GM12874 (cell line): ENCODE results near the gene TENT5A.

Experiments used
- TF ChIP-seq, protein P1 (sequence below): IDR thresholded peaks from 2 replicates; pipeline ENCODE4 v1.5.1; 2011; ENCODE audit warnings: low read depth, mild to moderate bottlenecking, control low read depth, low read length, moderate library complexity; ENCODE audit not compliant: insufficient read depth

The TENT5A gene

DNA sequence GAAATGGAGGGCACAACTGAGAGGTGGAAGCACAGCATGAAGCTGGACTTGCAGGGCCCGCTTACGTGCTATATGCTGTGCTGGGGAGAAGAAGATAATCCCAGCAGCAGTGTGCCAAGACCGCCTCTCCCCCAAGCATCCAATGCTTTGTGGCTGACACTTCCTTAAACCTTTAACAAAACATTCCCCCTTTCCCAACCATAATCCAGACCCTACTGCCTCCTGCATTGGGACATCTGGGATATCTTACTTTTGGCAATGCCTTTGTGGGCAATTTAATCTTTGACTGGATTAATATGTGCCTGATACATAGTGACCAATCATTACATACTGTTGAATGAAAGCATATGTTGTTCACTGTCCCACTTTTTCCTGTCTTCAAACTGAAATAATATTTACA is 3.1 kb upstream of the TENT5A start:
- TF ChIP-seq, protein P1, sequence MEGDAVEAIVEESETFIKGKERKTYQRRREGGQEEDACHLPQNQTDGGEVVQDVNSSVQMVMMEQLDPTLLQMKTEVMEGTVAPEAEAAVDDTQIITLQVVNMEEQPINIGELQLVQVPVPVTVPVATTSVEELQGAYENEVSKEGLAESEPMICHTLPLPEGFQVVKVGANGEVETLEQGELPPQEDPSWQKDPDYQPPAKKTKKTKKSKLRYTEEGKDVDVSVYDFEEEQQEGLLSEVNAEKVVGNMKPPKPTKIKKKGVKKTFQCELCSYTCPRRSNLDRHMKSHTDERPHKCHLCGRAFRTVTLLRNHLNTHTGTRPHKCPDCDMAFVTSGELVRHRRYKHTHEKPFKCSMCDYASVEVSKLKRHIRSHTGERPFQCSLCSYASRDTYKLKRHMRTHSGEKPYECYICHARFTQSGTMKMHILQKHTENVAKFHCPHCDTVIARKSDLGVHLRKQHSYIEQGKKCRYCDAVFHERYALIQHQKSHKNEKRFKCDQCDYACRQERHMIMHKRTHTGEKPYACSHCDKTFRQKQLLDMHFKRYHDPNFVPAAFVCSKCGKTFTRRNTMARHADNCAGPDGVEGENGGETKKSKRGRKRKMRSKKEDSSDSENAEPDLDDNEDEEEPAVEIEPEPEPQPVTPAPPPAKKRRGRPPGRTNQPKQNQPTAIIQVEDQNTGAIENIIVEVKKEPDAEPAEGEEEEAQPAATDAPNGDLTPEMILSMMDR = no peak

DNA sequence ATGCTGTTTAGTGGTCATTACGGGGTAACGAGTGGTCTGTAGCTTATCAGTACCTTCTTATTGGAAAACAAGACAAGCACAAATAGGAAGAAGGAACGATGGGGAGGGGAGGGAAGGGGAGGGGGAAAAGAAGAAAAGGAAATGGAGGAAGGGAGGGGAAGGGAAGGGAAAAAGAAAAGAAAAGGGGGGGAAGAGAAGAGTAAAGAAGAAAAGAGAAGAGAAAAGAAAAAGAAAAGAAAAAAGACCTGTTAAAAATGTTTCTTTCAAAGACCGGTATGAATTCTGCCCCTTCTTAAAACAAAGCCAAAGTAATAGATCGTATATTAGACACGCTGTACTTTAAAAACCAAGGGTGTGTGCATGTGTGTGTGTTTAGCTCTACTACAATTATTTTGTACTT is 2.4 kb upstream of the TENT5A start:
- TF ChIP-seq, protein P1 = no peak

DNA sequence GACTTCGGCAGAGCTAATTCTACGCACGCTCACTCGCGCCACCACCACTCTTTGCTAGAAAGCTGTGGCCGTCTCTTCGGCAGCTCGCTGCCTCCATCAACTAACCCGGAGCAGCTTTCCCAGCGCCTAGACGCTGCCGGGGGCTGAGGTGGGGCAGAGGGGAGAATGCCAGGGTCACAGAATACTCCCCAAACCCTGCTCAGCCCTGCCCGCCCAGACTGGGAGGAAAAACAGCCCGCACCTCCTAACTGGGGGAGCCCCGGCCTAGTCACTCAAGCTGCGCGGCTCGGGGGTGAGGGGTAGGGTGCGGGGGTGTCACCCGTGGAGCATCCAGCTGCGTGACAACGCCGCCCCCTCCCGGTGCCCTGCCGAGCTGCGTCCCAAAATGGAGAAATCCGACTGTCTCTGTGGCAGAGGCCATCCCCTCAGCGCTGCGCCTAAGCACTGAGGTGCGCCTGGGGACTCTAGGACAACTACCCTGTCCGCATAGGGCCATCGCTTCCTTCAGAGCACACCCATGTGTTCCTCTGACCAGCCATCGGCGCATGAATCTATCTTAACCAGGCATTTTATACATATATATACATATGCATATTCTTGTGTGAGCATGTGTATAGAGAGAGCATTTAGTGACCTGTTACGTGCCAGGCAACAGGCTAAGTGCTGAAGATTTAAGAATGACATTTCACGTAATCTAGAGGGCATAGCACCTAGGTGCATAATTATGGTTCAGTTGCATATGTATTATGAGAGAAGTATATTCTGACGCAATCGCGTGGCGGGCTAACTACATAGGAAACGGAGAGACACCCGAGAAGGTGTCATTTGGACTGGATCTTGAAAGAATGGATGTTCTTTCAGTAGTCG is 1.5 kb upstream of the TENT5A start:
- TF ChIP-seq, protein P1 = peak; percentile 75

DNA sequence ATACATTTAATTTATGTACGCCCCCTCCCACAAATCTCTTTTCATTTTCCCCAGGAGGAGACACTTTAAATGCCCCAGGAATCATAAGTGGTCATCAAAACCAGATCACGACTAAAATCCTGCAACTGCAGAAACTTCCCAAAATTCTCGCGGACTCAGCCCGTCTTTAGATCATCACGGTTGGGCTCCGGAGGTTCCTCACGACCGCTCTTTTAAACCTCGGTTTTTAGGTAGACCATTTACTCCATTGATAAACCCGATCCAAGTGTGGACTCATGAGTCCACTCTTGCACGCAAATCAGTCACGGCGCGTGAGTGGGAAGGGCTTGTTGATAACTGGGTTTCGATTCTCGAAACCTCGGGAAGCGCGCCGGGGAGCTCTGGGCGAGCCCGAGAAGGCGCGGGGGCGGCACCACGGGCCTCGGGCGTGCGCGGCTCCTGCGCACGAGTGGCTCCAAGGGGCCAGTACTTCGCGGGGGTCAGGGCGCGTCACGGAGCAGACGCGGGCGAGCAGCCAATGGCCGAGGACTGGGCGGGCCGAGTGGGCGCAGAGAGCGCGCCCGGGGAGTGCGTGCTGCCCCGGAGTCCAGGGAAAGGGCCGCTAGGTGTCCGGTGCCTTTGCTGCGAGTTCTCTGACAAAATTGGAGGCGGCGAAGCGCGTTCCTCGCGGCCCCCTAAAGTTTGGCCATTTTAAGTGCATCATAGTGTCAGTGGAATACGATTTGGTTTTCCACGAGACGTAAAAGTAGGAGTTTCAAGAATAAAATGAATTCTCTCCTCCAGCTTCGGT is 635 bp upstream of the TENT5A start:
- TF ChIP-seq, protein P1 = no peak

DNA sequence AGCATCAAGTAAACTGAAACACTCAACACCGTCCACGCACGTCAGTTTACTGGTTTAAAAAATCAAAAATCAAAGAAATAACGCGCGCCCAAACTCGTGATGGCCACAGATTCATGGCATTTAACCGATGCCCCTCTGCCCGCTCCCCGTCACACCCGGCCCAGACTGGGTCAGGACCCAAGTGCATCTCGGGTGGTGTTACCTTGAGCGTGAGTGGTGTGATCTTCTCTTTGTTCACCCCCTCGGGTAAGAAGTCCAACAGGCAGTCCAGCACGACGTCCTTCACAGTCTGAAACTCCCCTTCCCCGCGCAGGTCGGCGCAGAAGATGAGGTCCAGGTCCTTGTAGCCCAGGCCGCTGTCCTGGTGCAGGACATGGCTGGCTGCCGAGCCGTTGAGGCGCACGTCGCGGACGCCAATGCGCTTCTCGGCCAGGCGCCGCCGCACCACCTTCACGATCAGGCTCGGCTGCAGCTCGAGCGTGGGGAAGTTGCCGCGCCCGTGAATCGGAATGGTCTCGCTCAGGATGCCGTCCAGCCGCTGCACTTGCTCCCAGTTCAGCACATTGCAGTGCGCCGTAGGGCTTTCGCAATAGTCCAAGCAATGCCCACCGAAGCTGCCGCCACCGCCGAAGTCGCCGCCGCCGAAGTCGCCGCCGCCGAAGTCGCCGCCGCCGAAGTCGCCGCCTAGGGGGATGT is 945 bp downstream of the TENT5A start:
- TF ChIP-seq, protein P1 = no peak

DNA sequence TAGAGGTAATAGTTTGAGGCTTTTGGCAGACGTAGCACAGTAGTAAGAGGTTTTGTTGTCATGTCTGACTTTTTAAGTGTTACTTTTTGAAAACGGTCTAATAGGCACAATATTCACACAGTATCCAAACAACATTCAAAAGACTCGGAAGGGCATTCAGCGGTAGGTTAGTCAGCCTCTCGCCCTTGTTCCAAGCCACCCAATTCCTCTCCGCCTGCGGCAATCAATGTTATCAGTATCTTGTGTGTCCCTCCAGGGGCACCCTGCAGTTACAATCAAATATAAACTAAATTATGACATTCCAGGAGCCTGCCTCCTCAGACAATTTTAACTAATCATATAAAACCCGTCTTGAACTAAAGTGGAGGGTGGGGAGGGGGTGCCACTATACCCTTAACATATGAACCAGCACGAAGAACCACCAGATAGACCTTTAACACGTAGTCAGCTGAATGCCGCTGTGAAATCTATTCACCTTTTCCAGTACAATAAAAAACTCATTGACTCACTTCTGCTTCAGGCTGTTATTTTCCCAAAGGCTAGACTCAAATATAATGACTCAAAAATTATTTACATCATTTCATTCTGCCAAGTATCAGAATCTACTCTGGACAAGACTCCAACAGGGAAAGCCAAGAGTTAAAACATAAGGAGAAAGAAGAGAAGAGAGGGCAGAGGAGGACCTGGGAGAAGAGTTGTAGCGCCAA is 1.6 kb downstream of the TENT5A start:
- TF ChIP-seq, protein P1 = no peak
